HEK293 (cell line): ENCODE results near the gene ZMYM2.

ENCODE experiments used
- KLF10 ChIP-seq: fragments of 450-650 bp; IDR thresholded peaks from 2 replicates; pipeline ENCODE4 v1.5.1; 2018; ENCODE audit warnings: missing biosample characterization, mild to moderate bottlenecking, missing genetic modification characterization
- MZF1 ChIP-seq: fragments of 450-650 bp; formaldehyde crosslinking; IDR thresholded peaks from 2 replicates; pipeline ENCODE4 v1.5.1; 2017; ENCODE audit warnings: missing biosample characterization, missing genetic modification characterization, borderline replicate concordance
- ZBTB48 ChIP-seq: fragments of 450-650 bp; formaldehyde crosslinking; IDR thresholded peaks from 2 replicates; pipeline ENCODE4 v1.5.1; 2016; ENCODE audit warnings: missing biosample characterization, missing genetic modification characterization
- ZNF146 ChIP-seq: fragments of 450-650 bp; formaldehyde crosslinking; IDR thresholded peaks from 2 replicates; pipeline ENCODE4 v1.5.1; 2016; ENCODE audit warnings: missing biosample characterization, missing genetic modification characterization
- ZNF335 ChIP-seq: fragments of 450-650 bp; formaldehyde crosslinking; conservative IDR thresholded peaks from 2 replicates; pipeline ENCODE4 v1.5.1; 2016; ENCODE audit warnings: missing biosample characterization, missing genetic modification characterization
- ZNF549 ChIP-seq: fragments of 450-650 bp; IDR thresholded peaks from 2 replicates; pipeline ENCODE4 v1.5.1; 2018; ENCODE audit warnings: missing biosample characterization, missing genetic modification characterization, mild to moderate bottlenecking, inconsistent platforms, moderate library complexity
- ZNF629 ChIP-seq: fragments of 450-650 bp; formaldehyde crosslinking; IDR thresholded peaks from 2 replicates; pipeline ENCODE4 v1.5.1; 2017; ENCODE audit warnings: missing biosample characterization, missing genetic modification characterization
- TF ChIP-seq, protein P1 (sequence below): IDR thresholded peaks from 2 replicates; pipeline ENCODE4 v1.6.1; 2011; ENCODE audit warnings: mild to moderate bottlenecking, low read depth, low read length, borderline replicate concordance
- TF ChIP-seq, protein P2 (sequence below): fragments of 450-650 bp; formaldehyde crosslinking; IDR thresholded peaks from 2 replicates; pipeline ENCODE4 v1.5.1; 2016; ENCODE audit warnings: missing biosample characterization, missing genetic modification characterization
- TF ChIP-seq, protein P3 (sequence below): fragments of 450-650 bp; formaldehyde crosslinking; IDR thresholded peaks from 2 replicates; pipeline ENCODE4 v1.5.1; 2016; ENCODE audit warnings: missing biosample characterization, missing genetic modification characterization

DNA sequence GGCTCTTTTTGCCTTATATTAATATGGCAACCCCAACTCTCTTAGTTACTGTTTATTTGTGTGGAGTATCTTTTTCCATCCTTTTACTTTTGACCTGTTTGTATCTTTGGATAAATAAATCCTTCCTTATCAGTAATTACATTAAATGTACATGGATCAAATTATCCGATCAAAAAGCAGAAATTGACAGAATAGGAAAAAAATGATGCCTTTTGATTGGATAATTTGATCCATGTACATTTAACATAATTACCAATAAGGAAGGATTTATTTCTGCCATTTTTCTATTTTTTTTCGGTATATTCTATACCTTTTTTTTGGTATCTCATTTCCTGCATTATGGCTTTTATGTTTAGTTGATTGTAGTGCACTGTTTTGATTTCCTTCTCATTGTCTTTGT is 57.2 kb downstream of the ZMYM2 start:
- TF ChIP-seq, protein P1, sequence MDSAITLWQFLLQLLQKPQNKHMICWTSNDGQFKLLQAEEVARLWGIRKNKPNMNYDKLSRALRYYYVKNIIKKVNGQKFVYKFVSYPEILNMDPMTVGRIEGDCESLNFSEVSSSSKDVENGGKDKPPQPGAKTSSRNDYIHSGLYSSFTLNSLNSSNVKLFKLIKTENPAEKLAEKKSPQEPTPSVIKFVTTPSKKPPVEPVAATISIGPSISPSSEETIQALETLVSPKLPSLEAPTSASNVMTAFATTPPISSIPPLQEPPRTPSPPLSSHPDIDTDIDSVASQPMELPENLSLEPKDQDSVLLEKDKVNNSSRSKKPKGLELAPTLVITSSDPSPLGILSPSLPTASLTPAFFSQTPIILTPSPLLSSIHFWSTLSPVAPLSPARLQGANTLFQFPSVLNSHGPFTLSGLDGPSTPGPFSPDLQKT: no peak
- TF ChIP-seq ZNF146 (tag by site-specific recombination): no peak
- no peak for TF ChIP-seq ZNF629 (tag by site-specific recombination)
- no peak for TF ChIP-seq ZNF335 (tag by site-specific recombination)
- TF ChIP-seq, protein P2, sequence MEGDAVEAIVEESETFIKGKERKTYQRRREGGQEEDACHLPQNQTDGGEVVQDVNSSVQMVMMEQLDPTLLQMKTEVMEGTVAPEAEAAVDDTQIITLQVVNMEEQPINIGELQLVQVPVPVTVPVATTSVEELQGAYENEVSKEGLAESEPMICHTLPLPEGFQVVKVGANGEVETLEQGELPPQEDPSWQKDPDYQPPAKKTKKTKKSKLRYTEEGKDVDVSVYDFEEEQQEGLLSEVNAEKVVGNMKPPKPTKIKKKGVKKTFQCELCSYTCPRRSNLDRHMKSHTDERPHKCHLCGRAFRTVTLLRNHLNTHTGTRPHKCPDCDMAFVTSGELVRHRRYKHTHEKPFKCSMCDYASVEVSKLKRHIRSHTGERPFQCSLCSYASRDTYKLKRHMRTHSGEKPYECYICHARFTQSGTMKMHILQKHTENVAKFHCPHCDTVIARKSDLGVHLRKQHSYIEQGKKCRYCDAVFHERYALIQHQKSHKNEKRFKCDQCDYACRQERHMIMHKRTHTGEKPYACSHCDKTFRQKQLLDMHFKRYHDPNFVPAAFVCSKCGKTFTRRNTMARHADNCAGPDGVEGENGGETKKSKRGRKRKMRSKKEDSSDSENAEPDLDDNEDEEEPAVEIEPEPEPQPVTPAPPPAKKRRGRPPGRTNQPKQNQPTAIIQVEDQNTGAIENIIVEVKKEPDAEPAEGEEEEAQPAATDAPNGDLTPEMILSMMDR (tag by site-specific recombination): no peak
- TF ChIP-seq, protein P3, sequence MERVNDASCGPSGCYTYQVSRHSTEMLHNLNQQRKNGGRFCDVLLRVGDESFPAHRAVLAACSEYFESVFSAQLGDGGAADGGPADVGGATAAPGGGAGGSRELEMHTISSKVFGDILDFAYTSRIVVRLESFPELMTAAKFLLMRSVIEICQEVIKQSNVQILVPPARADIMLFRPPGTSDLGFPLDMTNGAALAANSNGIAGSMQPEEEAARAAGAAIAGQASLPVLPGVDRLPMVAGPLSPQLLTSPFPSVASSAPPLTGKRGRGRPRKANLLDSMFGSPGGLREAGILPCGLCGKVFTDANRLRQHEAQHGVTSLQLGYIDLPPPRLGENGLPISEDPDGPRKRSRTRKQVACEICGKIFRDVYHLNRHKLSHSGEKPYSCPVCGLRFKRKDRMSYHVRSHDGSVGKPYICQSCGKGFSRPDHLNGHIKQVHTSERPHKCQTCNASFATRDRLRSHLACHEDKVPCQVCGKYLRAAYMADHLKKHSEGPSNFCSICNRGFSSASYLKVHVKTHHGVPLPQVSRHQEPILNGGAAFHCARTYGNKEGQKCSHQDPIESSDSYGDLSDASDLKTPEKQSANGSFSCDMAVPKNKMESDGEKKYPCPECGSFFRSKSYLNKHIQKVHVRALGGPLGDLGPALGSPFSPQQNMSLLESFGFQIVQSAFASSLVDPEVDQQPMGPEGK: no peak
- TF ChIP-seq MZF1 (tag by site-specific recombination): no peak
- TF ChIP-seq ZNF549 (tag by site-specific recombination): no peak
- TF ChIP-seq ZBTB48 (tag by site-specific recombination): no peak
- TF ChIP-seq KLF10 (tag by site-specific recombination): no peak
